H1 (cell line): ENCODE measurements around the gene SLC39A2. TPM values are rescaled to one million over a fixed set of nuclear protein-coding genes. Genes with fewer than 3 reads are reported as not detected.

ENCODE experiments used
- ASH2L ChIP-seq: fragments of 200-600, 300-600 bp; sonication (generic); IDR thresholded peaks from one replicate; pipeline ENCODE4 v1.7.1; 2017; ENCODE audit warnings: low read length
- ATF2 ChIP-seq: IDR thresholded peaks from 2 replicates; pipeline ENCODE4 v1.6.1; 2012; ENCODE audit warnings: low read length, inconsistent platforms
- BRCA1 ChIP-seq: IDR thresholded peaks from 2 replicates; pipeline ENCODE4 v1.6.1; 2012; ENCODE audit warnings: low read depth, low read length, improper control_type of control experiment
- EP300 ChIP-seq, 2 experiments: IDR thresholded peaks; 1 replicate in 1 of 2; 2 replicates in 1 of 2; pipeline ENCODE4 v1.6.1; 2011 to 2012; ENCODE audit warnings: low read depth in 2 of 2, low read length in 2 of 2, mild to moderate bottlenecking in 2 of 2, borderline replicate concordance in 1 of 2, inconsistent platforms in 1 of 2, moderate library complexity in 1 of 2
- GABPA ChIP-seq: IDR thresholded peaks from 2 replicates; pipeline ENCODE4 v1.6.1; 2011; ENCODE audit warnings: mild to moderate bottlenecking, low read length, moderate library complexity, borderline replicate concordance; ENCODE audit not compliant: insufficient read depth
- KDM4A ChIP-seq: IDR thresholded peaks from one replicate; pipeline ENCODE4 v1.7.1; 2012; ENCODE audit warnings: low read depth, mild to moderate bottlenecking, moderate library complexity, low read length, inconsistent platforms; ENCODE audit not compliant: severe bottlenecking
- PHF8 ChIP-seq: fragments of 200-600 bp; sonication (generic); conservative IDR thresholded peaks from 2 replicates; pipeline ENCODE4 v1.7.1; 2012; ENCODE audit warnings: low read depth, mild to moderate bottlenecking, inconsistent platforms, low read length, moderate library complexity
- POLR2A ChIP-seq, 2 experiments: IDR thresholded peaks; 1 replicate in 1 of 2; 2 replicates in 1 of 2; pipeline ENCODE4 v1.6.1; 2011; ENCODE audit warnings: low read depth in 2 of 2, low read length in 2 of 2, mild to moderate bottlenecking in 2 of 2; ENCODE audit errors: control extremely low read depth in 1 of 2
- RAD21 ChIP-seq, 2 experiments: IDR thresholded peaks in 1 of 2; conservative IDR thresholded peaks in 1 of 2; 2 replicates each; pipeline ENCODE4 v1.6.1; 2011; ENCODE audit warnings: low read depth in 2 of 2, low read length in 2 of 2, improper control_type of control experiment in 1 of 2, inconsistent platforms in 1 of 2, mild to moderate bottlenecking in 1 of 2, moderate library complexity in 1 of 2
- RFX5 ChIP-seq: IDR thresholded peaks from 2 replicates; pipeline ENCODE4 v1.6.1; 2011; ENCODE audit warnings: low read depth, low read length, improper control_type of control experiment, borderline replicate concordance
- RXRA ChIP-seq: IDR thresholded peaks from 2 replicates; pipeline ENCODE4 v1.6.1; 2011; ENCODE audit warnings: low read depth, mild to moderate bottlenecking, low read length, moderate library complexity; ENCODE audit not compliant: insufficient read depth
- SIN3A ChIP-seq, 2 experiments: IDR thresholded peaks in 1 of 2; conservative IDR thresholded peaks in 1 of 2; 2 replicates each; pipeline ENCODE4 v1.6.1; 2011 to 2012; ENCODE audit warnings: low read length in 2 of 2, improper control_type of control experiment in 1 of 2, low read depth in 1 of 2, mild to moderate bottlenecking in 1 of 2
- SIX5 ChIP-seq: IDR thresholded peaks from 2 replicates; pipeline ENCODE4 v1.6.1; 2011; ENCODE audit warnings: mild to moderate bottlenecking, low read depth, low read length
- TAF7 ChIP-seq: optimal IDR thresholded peaks from 2 replicates; pipeline ENCODE3; 2011; ENCODE audit warnings: low read depth, mild to moderate bottlenecking, inconsistent platforms, low read length, moderate library complexity, borderline replicate concordance
- TBP ChIP-seq: IDR thresholded peaks from 2 replicates; pipeline ENCODE4 v1.6.1; 2011; ENCODE audit warnings: low read depth, low read length, improper control_type of control experiment
- polyA plus RNA-seq, 7 experiments: library from polyadenylated mRNA; depleted of rRNA in 3 of 7; stranded (reverse) in 5 of 7; unstranded in 2 of 7; fragments of >200 nt in 5 of 7; fragments of 200-250 nt in 2 of 7; gene quantifications; 1 replicate in 5 of 7; 2 replicates in 1 of 7; 4 replicates in 1 of 7; pipeline versions ENCODE4 v1.2.1 to v1.2.3, GENCODE V29; 2011 to 2013; ENCODE audit warnings: missing spikeins in 2 of 7, mixed read lengths in 2 of 7
- total RNA-seq: library from RNA; stranded (reverse); fragmentation: NEBNext Ultra II Directional; extraction: Animal tissue kit (Norgen Biotek cat#: 25700); gene quantifications from 2 replicates; pipeline ENCODE4 v1.2.1, GENCODE V29; 2021
- TF ChIP-seq, protein P1 (sequence below), 3 experiments: IDR thresholded peaks; 1 replicate in 2 of 3; 2 replicates in 1 of 3; pipeline versions ENCODE4 v1.5.1 to v1.6.1; 2011; ENCODE audit warnings: low read length in 3 of 3, mild to moderate bottlenecking in 3 of 3, inconsistent platforms in 2 of 3, low read depth in 1 of 3, moderate library complexity in 1 of 3; ENCODE audit not compliant: insufficient read depth in 1 of 3; ENCODE audit errors: control extremely low read depth in 1 of 3
- TF ChIP-seq, protein P2 (sequence below): IDR thresholded peaks from 2 replicates; pipeline ENCODE4 v1.6.1; 2011; ENCODE audit warnings: low read length, improper control_type of control experiment

Gene SLC39A2
- total and polyA plus RNA-seq, 2 of the 8 experiments (the other 6 are each of a cell fraction or from before 2014, with no cell fraction given): 0.14 to 0.22 TPM

- TF ChIP-seq RAD21 (IDR thresholded peaks at IDR 0.05 in 1 of 2, conservative IDR thresholded peaks at IDR 0.05 in 1 of 2; ENCODE audit: low read depth in 2 of 2, low read length in 2 of 2): no peak; a peak in 1 of 4 replicates
- no peak for TF ChIP-seq POLR2A (IDR thresholded peaks at IDR 0.05; ENCODE audit: control extremely low read depth in 1 of 2, low read depth in 2 of 2, low read length in 2 of 2)
- TF ChIP-seq SIN3A (conservative IDR thresholded peaks at IDR 0.05 in 1 of 2, IDR thresholded peaks at IDR 0.05 in 1 of 2; ENCODE audit: low read depth in 1 of 2, low read length in 2 of 2): peak in 1 of 2 experiments; percentile 32; a peak in 1 of 4 replicates
- no peak for TF ChIP-seq ATF2
- no peak for TF ChIP-seq BRCA1
- TF ChIP-seq TAF7: no peak
- TF ChIP-seq GABPA: no peak
- TF ChIP-seq, protein P1, sequence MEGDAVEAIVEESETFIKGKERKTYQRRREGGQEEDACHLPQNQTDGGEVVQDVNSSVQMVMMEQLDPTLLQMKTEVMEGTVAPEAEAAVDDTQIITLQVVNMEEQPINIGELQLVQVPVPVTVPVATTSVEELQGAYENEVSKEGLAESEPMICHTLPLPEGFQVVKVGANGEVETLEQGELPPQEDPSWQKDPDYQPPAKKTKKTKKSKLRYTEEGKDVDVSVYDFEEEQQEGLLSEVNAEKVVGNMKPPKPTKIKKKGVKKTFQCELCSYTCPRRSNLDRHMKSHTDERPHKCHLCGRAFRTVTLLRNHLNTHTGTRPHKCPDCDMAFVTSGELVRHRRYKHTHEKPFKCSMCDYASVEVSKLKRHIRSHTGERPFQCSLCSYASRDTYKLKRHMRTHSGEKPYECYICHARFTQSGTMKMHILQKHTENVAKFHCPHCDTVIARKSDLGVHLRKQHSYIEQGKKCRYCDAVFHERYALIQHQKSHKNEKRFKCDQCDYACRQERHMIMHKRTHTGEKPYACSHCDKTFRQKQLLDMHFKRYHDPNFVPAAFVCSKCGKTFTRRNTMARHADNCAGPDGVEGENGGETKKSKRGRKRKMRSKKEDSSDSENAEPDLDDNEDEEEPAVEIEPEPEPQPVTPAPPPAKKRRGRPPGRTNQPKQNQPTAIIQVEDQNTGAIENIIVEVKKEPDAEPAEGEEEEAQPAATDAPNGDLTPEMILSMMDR (IDR thresholded peaks at IDR 0.05; ENCODE audit: control extremely low read depth in 1 of 3, insufficient read depth in 1 of 3, low read depth in 1 of 3, low read length in 3 of 3): no peak
- TF ChIP-seq TBP: no peak; the same call in 1 of the 2 replicates
- TF ChIP-seq EP300 (IDR thresholded peaks at IDR 0.05; ENCODE audit: borderline replicate concordance in 1 of 2, low read depth in 2 of 2, low read length in 2 of 2): no peak
- no peak; the same call in none of the 2 replicates for TF ChIP-seq PHF8
- TF ChIP-seq KDM4A: peak; percentile 49
- TF ChIP-seq ASH2L: no peak
- TF ChIP-seq RXRA: no peak
- no peak for TF ChIP-seq SIX5
- no peak for TF ChIP-seq RFX5
- TF ChIP-seq, protein P2, sequence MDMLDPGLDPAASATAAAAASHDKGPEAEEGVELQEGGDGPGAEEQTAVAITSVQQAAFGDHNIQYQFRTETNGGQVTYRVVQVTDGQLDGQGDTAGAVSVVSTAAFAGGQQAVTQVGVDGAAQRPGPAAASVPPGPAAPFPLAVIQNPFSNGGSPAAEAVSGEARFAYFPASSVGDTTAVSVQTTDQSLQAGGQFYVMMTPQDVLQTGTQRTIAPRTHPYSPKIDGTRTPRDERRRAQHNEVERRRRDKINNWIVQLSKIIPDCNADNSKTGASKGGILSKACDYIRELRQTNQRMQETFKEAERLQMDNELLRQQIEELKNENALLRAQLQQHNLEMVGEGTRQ: no peak
Observed at GRCh38 chr14:21024585-21025370, 25.7 kb downstream of the SLC39A2 start, which contains the start of gene NDRG2 (continued).
